NCI-H2196 treated with DMSO at 0.1 percent for 48 hours (cell line): ENCODE measurements around the gene ADAMTS6.
"Not testable (repeated sequence)": the region's sequence is repeated elsewhere in the genome, so short reads cannot be mapped to it uniquely, and the experiment has no call there.

Source experiments
- DNase-seq: peaks from one replicate; lab custom pipeline; 2025; ENCODE audit not compliant: unreplicated experiment; lab: John Stamatoyannopoulos, UW

Gene ADAMTS6

DNA sequence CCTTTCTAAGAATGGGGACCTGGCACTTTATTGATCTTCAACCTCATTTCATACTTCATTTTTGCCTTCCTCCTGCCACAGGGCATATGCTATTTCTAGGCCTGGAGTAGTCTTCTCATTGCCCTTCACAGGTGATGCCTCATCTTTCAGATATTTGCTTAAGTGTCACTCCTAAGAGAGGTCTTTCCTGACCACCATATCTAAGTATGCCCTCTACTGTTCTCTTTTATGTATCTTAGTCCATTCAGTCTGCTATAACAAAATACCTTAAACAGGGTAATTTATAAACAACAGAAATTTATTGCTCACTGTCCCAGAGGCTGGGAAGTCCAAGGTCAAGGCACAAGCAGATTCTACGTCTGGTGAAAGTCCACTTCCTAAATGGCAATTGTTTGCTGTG lies 99.1 kb downstream of the ADAMTS6 start:
- no peak for DNase-seq

DNA sequence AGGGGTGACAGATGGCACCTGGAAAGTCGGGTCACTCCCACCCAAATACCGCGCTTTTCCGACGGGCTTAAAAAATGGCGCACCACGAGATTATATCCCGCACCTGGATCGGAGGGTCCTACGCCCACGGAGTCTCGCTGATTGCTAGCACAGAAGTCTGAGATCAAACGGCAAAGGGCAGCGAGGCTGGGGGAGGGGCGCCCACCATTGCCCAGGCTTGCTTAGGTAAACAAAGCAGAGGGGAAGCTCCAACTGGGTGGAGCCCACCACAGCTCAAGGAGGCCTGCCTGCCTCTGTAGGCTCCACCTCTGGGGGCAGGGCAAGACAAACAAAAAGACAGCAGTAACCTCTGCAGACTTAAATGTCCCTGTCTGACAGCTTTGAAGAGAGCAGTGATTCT lies 111.2 kb downstream of the ADAMTS6 start:
- not testable (repeated sequence) for DNase-seq

DNA sequence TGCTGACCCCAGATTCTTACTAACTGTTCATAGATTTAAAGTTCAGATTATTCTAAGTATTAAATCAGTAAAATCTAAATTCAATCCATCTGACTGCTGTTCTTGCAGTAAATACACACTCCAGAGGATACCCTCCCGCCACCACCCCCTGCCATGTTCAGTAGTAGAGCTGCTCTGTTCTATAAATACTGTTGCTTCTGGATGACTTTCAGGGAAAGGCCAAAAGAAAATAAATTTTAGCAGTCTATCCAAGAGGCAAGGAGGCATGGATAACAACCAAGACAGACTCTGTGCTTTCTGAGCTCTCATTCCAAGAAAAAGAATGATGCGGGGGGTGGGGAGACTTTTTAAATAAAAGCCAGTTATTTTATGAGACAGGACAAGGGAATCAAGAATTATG lies 115.1 kb downstream of the ADAMTS6 start:
- no peak for DNase-seq

DNA sequence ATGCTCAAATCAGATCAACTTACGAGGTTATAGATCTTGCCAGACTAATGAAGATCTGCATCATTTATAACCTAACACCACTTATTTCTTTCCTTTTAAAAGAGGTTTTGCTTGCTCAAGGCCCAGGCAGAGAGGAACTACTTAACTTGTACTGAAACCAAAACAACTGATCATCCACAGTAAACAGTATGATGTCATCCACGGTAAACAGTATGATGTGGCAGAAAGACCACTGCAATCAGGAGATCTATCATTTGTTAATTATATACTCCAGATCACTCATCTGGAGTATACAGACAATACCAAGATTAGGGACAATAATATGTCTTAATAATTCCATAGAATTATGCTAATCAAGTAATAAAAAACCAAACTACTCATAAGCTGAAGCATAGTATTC lies 116.8 kb downstream of the ADAMTS6 start:
- DNase-seq: no peak

DNA sequence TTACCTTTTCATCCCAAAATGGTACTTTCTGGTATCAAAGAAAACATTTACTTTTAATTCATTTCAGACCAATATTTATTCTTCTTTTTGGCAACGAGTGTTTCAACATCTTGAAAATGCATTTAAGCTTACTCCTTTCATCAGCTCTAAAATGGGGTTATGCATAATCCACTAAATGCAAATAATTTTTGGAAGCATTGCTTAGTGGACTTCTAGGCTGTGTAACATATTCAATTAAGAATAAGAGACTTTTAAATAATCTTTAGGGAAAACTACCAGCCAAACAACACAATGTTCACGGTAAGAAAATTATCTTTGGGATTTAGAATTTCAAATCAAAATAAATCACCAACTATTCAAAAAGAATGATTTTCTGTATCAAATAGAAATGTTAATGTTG lies 118.2 kb downstream of the ADAMTS6 start:
- no peak for DNase-seq

DNA sequence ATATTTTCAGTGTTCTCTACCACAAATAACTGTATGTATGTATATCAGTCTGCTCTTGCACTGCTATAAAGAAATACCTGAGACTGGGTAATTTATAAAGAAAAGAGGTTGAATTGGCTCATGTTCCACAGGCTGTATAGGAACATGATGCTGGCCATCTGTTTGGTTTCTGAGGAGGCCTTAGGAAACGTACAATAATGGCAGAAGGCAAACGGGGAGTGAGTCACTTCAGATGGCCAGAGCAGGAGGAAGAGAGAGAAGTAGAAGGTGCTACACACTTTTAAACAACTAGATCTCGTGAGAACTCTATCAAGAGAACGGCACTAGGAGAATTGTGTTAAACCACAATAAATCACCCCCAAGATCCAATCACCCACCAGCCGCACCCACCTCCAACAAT lies 121.7 kb downstream of the ADAMTS6 start:
- no peak for DNase-seq

DNA sequence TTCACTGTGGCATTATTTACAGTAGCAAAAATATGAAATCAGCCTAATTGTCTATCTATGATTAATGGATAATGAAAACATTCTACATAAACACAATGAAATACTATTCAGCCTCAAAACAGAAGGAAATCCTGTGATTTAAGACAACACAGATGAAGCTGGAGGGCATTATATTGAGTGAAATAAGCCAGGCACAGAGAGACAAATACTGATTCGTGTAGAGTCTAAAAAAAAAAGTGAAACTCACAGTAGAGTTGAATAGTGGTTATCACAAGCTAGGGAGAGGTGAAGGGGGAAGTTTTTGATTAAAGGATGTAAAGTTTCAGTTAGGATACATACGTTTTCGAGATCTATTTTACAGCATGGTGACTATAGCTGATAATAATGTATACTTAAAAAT lies 122.2 kb downstream of the ADAMTS6 start:
- DNase-seq: no peak

DNA sequence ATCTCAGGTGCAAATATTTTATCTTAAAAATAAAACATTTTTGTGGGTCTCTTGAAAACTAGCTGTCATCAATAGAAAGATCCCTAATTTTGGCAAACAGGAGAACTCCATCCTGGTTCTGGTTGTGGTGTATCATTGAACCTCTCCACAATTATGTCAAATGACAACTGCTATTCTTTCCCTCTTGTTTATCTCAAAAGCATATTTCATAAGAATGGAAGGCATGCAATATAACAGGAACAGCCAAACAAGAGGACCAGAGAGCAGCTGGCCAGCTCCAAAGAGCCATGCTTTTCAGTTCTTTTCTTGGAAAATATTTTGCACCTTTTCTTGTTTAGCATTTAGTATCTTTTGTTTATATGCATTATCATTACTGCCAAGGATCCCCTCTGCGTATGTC lies 125.4 kb downstream of the ADAMTS6 start:
- no peak for DNase-seq

DNA sequence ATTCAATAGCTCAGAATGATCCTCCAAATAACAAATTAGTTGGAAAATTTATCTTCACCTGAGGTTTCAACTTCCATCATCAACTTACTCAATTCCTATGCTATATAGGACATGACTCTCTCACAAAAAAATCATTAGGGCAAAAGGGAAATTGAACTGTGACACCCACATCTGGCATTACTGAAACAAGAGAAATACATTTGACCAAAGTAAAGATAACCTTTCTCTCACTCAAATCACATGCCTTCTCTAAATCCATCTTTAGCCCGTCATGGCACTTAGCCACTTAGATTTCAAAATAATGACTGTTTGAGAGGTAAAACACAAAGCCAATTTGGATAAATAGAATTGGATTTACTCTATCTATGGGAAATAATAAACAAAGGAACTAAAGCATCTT lies 126.4 kb downstream of the ADAMTS6 start:
- no peak for DNase-seq

DNA sequence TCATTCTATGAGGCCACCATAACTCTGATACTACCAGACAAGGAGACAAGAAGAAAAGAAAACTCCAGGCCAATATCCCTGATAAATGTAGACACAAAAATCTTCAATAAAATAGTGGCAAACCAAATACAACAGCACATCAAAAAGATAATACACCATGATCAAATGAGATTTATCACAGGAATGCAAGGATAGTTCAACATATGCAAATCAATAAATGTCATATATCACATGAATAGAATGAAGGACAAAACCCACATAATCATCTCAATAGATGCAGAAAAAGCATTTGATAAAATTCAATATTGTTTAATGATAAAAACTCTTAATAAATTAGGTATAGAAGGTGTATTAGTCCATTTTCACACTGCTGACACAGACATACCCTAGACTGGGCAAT lies 139.9 kb downstream of the ADAMTS6 start:
- no peak for DNase-seq

DNA sequence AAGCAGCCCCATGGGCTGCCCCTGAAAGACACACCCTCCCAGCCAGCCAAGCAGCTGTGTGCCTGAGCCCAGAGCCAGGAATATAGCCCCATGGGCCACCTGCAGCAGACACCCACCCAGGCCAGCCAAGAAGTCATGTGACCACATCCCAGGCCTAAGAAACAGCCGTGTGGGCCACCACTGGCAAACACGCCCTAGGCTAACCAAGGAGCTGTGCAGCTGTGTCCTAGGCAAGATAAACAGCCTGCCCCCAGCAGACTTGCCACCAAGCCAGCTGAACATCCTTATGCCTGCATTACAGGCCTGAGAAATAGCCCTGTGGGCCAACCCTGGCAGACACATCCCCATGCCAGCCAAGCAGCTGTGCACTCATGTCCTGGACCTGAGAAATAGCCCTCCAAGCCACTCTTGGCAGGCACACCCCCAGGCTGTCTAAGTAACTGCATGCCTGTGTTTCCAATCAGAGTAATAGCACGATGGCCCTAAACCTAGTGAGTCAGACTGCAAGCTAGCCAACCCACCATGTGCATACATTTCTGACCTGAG lies 143.0 kb downstream of the ADAMTS6 start:
- DNase-seq: no peak

DNA sequence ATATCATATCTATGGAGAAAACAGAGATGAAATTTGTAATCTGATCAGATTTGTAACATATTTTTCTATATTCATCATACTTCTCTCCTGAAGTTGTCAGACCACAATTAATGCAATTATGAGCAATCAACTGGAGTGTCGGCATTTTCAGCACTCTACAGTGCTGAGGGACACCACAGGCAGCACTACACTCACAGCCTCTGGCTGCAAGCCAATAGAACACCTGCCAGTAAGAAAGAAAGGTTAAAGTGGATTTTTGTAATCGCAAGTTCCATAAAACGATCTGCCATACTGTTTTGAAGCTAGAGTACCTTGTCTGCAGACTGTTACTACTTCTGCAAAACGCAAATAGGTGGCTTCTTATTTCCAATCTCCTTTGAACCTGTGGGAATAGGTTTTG lies 147.6 kb downstream of the ADAMTS6 start:
- DNase-seq: no peak

DNA sequence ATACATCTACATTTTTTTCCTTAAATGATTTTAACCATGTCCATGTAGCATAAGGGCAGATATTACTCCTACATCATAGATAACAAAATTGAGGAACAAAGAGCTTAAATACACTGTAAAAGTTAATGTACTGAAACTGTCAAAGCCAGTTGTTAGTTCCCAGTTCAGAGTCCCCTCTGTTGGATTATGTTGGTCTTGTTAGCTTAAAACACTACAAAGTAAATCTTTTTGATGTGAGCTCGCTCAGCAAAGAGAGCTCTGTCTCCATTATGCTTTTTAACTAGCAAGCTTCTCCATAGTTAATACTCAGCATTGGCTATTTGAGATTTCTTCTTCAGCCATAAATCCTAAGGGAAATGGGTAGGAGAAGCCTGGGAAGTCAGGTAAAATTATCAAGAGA lies 149.1 kb downstream of the ADAMTS6 start:
- DNase-seq: no peak

DNA sequence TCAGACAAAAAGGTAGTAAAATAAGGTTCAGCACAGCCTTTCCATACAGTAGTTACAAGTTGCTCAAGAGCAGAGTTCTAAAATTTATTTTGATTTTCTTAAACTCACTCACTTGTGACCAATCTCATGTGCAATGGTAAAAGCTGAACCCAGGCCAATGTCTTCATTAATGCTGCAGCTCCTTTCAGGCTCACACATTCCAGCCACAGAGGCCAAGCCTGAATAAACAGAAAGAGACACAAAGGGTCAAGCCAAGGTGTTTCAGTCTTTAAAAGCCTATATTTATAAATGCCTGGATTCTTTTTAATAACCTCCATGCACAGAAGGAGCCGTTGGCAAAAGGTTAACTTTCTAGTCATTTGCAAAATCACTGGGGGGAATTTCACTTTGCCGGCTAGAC lies 152.5 kb downstream of the ADAMTS6 start:
- no peak for DNase-seq

DNA sequence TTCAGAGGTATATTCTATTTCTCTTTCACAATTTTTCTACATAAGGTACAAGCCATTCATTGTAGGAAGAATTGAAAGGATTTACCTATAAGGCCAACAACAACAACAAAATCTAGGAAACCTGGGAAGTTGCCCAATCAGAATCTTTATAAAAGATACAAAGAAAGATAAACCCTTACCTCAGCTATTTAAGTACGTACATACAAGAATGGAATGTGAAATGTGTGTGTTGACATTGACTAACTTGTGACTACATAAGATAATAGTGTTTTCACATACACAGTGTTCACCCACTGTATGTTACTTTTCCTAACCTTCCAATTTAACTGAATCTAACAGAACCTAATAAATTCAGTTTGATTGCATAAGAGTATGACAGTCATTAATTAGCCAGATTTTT lies 154.1 kb downstream of the ADAMTS6 start:
- DNase-seq: no peak

DNA sequence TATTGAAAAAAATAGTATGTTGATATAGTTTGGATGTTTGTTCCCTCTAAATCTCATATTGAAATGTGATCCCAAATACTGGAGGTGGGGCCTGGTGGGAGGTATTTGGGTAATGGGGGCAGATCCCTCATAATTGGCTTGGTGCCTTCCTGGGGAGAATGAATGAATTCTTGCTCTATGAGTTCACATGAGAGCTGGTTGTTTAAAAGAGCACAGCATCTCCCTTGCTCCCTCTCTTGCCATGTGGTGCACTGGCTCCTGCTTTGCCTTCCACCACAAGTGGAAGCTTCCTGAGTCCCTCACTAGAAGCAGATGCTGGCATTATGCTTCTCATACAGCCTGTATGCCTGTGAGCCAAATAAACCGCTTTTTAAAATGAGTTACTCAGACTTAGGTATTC lies 154.8 kb downstream of the ADAMTS6 start:
- DNase-seq: no peak

DNA sequence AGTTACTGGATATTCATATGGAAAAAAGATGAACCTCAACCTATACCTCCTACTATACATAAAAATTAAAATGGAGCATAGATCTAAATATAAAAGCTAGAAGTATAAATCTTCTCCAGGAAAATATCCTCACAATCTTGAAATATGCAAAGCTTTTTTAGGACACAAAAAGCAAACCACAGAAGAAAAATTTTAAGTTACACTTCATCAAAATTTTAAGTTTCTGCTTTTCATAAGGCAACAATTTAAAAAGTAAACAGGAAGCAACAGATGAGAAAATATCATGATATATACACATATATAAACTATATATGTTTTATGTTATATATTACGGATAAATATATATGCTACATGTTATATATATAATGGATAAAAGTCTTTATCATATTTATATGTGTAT lies 157.5 kb downstream of the ADAMTS6 start:
- DNase-seq: no peak

DNA sequence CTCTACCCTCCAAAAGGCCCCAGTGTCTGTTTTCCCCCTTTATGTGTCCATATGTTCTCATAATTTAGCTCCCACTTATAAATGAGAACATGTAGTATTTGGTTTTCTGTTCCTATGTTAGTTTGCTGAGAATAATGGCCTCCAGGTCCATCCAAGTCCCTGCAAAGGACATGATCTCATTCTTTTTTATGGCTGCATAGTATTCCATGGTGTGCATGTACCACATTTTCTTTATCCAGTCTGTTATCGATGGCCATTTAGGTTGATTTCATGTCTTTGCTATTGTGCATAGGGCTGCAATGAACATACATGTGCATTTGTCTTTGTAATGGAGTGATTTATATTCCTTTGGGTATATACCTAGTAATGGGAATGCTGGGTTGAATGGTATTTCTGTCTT lies 161.0 kb downstream of the ADAMTS6 start:
- not testable (repeated sequence) for DNase-seq

DNA sequence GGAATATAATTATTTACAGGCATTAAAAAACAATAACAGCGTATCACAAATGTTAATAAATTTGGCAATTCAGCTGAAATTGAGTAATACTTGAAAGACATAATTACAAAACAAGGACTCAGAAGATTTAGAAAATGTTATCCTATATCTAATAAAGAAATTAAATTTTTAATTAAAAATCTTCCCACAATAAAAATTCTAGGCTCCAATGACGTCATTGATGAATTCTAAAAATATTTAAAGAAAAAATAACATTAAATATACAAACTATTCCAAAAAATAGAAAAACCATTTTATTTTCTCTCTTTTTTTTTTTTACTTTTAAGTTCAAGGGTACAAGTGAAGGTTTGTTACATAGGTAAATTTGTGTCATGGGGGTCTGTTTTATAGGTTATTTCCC lies 161.5 kb downstream of the ADAMTS6 start:
- DNase-seq: no peak

DNA sequence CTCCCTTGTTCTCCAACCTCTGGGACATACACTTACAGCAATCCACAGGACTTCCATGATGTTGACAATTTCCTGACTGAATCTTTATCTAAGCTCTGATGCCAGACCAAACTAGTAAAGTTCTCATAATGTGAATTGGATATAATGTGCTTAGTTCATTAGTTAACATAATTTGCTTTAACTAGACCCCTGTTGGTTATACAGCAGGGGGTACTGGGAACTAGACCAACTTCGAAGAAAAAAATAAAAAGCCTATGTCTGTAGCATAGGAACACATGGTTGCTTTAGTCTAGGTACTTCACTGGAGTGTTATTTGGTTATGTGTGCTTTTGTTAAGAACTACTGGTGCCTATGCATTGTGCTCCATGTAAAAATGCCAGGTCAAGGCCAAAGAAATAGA lies 173.8 kb downstream of the ADAMTS6 start:
- no peak for DNase-seq

DNA sequence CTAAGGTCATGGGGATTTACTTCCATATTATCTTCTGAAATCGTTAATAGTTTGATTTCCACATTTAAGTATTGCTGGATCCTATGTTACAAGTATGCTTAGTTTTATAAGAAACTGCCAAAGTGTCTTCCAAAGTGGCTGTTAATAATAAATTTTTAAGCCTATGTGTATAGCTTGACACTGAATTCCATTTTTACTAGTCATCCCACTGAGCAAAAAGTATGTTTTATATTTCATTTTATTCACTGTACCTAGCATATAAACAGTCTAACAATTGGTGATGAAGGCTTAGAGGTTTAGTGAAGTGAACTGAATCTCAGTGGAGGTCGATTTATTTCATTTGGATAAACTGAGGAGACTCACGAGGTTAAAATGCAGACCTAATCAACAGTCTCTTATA lies 174.6 kb downstream of the ADAMTS6 start:
- no peak for DNase-seq

DNA sequence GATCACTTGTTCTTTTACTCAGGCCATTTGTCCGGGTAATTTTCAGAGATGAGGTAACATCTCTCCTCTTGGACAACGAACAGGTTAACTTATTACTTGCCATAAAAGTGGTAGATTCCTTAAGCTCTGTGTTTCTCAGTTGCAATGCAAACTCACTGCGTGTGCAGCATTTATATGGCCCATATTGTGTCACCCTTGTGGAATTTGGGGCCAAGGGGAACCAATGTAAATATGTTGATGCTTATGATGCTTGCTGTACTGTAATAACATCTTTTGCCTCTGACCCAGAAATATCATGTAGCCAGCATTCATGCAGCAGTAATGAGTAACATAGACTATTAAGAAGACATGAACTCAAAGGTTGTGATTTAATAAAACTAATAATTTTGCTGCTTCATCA lies 175.8 kb downstream of the ADAMTS6 start:
- no peak for DNase-seq

DNA sequence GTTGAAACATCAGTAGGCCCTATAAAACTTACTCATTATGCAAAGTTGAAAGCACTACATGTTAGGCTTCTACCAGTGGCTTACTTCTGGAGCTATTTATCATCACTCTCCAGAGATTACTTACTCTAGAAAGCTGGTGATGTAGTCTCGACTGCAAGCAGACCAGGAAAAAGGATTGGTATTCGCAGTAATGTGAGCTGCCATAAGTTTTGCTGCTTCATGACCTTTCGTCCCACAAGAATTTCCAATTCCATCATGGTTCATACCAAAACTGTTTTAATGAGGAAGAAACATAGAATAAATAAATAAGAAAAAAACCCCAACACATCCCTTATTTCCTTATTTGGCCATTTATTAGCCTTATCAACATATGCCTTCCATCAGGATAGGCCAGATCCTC lies 181.9 kb downstream of the ADAMTS6 start:
- DNase-seq: no peak

DNA sequence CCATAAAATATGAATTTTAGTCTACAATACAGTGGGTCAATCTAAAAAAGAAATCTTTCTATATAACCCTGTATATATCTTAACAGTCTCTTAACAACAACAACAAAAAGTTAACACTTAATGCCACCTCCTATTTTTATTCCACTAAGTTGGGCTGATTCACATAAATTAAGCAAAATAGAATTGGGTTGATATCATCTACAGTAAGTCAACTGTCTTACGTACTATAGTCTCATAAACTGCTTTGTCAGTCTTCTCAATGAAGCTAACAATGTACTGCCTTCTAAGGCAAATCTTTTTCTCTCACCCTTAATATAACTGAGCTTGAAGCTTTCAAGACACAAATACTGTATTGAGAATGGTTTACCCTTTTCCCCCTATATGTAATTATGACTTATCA lies 185.7 kb downstream of the ADAMTS6 start:
- DNase-seq: no peak
